ENCODE results near the gene KIAA0586. TPM values are rescaled to one million over a fixed set of nuclear protein-coding genes. Genes with fewer than 3 reads are reported as not detected.
"Not testable (repeated sequence)": the region's sequence is repeated elsewhere in the genome, so short reads cannot be mapped to it uniquely, and the experiment has no call there.

Gene KIAA0586
- total and polyA plus RNA-seq, 11 donors, result 5.9 to 19.7 (median 13.6) TPM

GRCh38 chr14:58469309-58469708 lies 41.8 kb downstream of the KIAA0586 start:
- intact Hi-C loops (cut with DNase I), result no loop called here
- 90 to 95% (median 92%) methylated on average over 5 of the region's 5 CpGs for WGBS, 4 donors
- H3K4me3 ChIP-seq, result no peak overlapping the region
- H3K27me3 ChIP-seq, result no peaks in the 10 kb centered on the region
- peaks cover 0 to 88% (median 72%) of the 10 kb centered on the region in 9 donors for H3K36me3 ChIP-seq
- DNase-seq (no peak), ATAC-seq (no peak)
- TF ChIP-seq POLR2A (IDR thresholded peaks at IDR 0.05), result no peak
- TF ChIP-seq CTCF (IDR thresholded peaks at IDR 0.05), result no peak
- H3K27ac ChIP-seq, result no peak overlapping the region
- no peaks in the 10 kb centered on the region for H3K4me1 ChIP-seq
- no peaks in the 10 kb centered on the region for H3K9me3 ChIP-seq

- H3K4me1 ChIP-seq, result no peaks in the 10 kb centered on the region
- no peak overlapping the region for H3K4me3 ChIP-seq
- H3K36me3 ChIP-seq, result peaks cover 0 to 83% (median 68%) of the 10 kb centered on the region in 9 donors
- no peak for ATAC-seq
- intact Hi-C loops (cut with DNase I), result no loop called here
- H3K27me3 ChIP-seq, result no peaks in the 10 kb centered on the region
- H3K9me3 ChIP-seq, result no peaks in the 10 kb centered on the region
- H3K27ac ChIP-seq, result no peak overlapping the region
- DNase-seq, result no peak
- WGBS, 4 donors, result 93 to 98% (median 96%) methylated on average over 1 of the region's 1 CpG
- TF ChIP-seq CTCF (IDR thresholded peaks at IDR 0.05) (no peak), POLR2A (IDR thresholded peaks at IDR 0.05) (no peak)
Measured at GRCh38 chr14:58476320-58476719, 48.8 kb downstream of the KIAA0586 start.

- H3K4me3 ChIP-seq, result no peak overlapping the region
- H3K27me3 ChIP-seq, result no peaks in the 10 kb centered on the region
- 95 to 97% (median 95%) methylated on average over 2 of the region's 2 CpGs for WGBS, 4 donors
- ATAC-seq, result no peak
- no peak for DNase-seq
- no peak for TF ChIP-seq CTCF (IDR thresholded peaks at IDR 0.05)
- no peak for TF ChIP-seq POLR2A (IDR thresholded peaks at IDR 0.05)
- H3K9me3 ChIP-seq, result no peaks in the 10 kb centered on the region
- H3K4me1 ChIP-seq, result no peaks in the 10 kb centered on the region
- peaks cover 0 to 82% (median 61%) of the 10 kb centered on the region in 9 donors for H3K36me3 ChIP-seq
- H3K27ac ChIP-seq, result no peak overlapping the region
- intact Hi-C loops (cut with DNase I), result no loop called here
Measured at GRCh38 chr14:58477653-58478052, 50.1 kb downstream of the KIAA0586 start.

- ATAC-seq; intact Hi-C loops (cut with DNase I); H3K9me3 ChIP-seq; H3K27me3 ChIP-seq; H3K4me1 ChIP-seq; H3K27ac ChIP-seq; DNase-seq; H3K4me3 ChIP-seq: not testable (repeated sequence)
- H3K36me3 ChIP-seq, result peaks cover 0 to 85% (median 68%) of the 10 kb centered on the region in 9 donors
- 95 to 99% (median 98%) methylated on average over 5 of the region's 5 CpGs for WGBS, 4 donors
Measured at GRCh38 chr14:58478329-58478728, 50.8 kb downstream of the KIAA0586 start.

GRCh38 chr14:58479975-58480374 lies 52.5 kb downstream of the KIAA0586 start:
- peaks cover 0 to 81% (median 65%) of the 10 kb centered on the region in 9 donors for H3K36me3 ChIP-seq
- no peak overlapping the region for H3K4me3 ChIP-seq
- no peaks in the 10 kb centered on the region for H3K27me3 ChIP-seq
- DNase-seq (no peak), ATAC-seq (no peak)
- no peak overlapping the region for H3K27ac ChIP-seq
- TF ChIP-seq CTCF (IDR thresholded peaks at IDR 0.05) (no peak), POLR2A (IDR thresholded peaks at IDR 0.05) (no peak)
- 95 to 97% (median 95%) methylated on average over 1 of the region's 1 CpG for WGBS, 4 donors
- no peaks in the 10 kb centered on the region for H3K9me3 ChIP-seq
- H3K4me1 ChIP-seq, result no peaks in the 10 kb centered on the region
- intact Hi-C loops (cut with DNase I), result no loop called here
